ENCODE data around the gene FRMD4B. TPM values are rescaled to one million over a fixed set of nuclear protein-coding genes. Genes with fewer than 3 reads are reported as not detected.

FRMD4B gene
- total RNA-seq, 2 donors from 2014 or later = 57.5 to 86.1 TPM

- H3K27me3 ChIP-seq (replicated peaks; ENCODE audit: insufficient read depth) = no peaks in the 10 kb centered on the region
- no peak overlapping the region for H3K4me3 ChIP-seq
- peaks cover 19 to 25% of the 10 kb centered on the region in 2 donors for H3K4me1 ChIP-seq (ENCODE audit: control insufficient read depth in 1 of 2, low read depth in 2 of 2)
- peaks cover 11% of the 10 kb centered on the region for H3K36me3 ChIP-seq
- ATAC-seq (ENCODE audit: insufficient number of reproducible peaks, low FRiP score, low read depth) (no peak), DNase-seq (ENCODE audit: low spot score) (no peak)
- TF ChIP-seq CTCF (IDR thresholded peaks at IDR 0.05) = no peak
- no peaks in the 10 kb centered on the region for H3K9me3 ChIP-seq
- H3K27ac ChIP-seq = peak overlapping the region in 1 of 2 donors; percentile 27
Measured at GRCh38 chr3:69179740-69180372, 206.0 kb downstream of the FRMD4B start.

GRCh38 chr3:69178838-69179739 is 206.8 kb downstream of the FRMD4B start:
- no peaks in the 10 kb centered on the region for H3K9me3 ChIP-seq
- H3K36me3 ChIP-seq = peaks cover 11% of the 10 kb centered on the region
- no peak for TF ChIP-seq CTCF (IDR thresholded peaks at IDR 0.05)
- ATAC-seq (ENCODE audit: insufficient number of reproducible peaks, low FRiP score, low read depth) (no peak), DNase-seq (ENCODE audit: low spot score) (no peak)
- H3K27ac ChIP-seq = peak overlapping the region in 1 of 2 donors; percentile 27
- peaks cover 23 to 30% of the 10 kb centered on the region in 2 donors for H3K4me1 ChIP-seq (ENCODE audit: control insufficient read depth in 1 of 2, low read depth in 2 of 2)
- no peak overlapping the region for H3K4me3 ChIP-seq
- H3K27me3 ChIP-seq (replicated peaks; ENCODE audit: insufficient read depth) = no peaks in the 10 kb centered on the region

- Histone ChIP-seq H3K27ac (no peak overlapping the region), H3K36me3 (peaks cover 11% of the 10 kb centered on the region), H3K4me3 (no peak overlapping the region), H3K27me3 (replicated peaks; ENCODE audit: insufficient read depth) (no peaks in the 10 kb centered on the region), H3K9me3 (no peaks in the 10 kb centered on the region), H3K4me1 (ENCODE audit: control insufficient read depth in 1 of 2, low read depth in 2 of 2) (peaks cover 23 to 30% of the 10 kb centered on the region in 2 donors)
- ATAC-seq (ENCODE audit: insufficient number of reproducible peaks, low FRiP score, low read depth) (no peak), DNase-seq (ENCODE audit: low spot score) (no peak)
- TF ChIP-seq CTCF (IDR thresholded peaks at IDR 0.05) = no peak
Measured at GRCh38 chr3:69178082-69178481, 207.8 kb downstream of the FRMD4B start.

- Histone ChIP-seq H3K9me3 (no peaks in the 10 kb centered on the region), H3K36me3 (peaks cover 7% of the 10 kb centered on the region), H3K27ac (peak overlapping the region; percentile 2 to 51), H3K4me3 (no peak overlapping the region), H3K27me3 (replicated peaks; ENCODE audit: insufficient read depth) (no peaks in the 10 kb centered on the region), H3K4me1 (ENCODE audit: control insufficient read depth in 1 of 2, low read depth in 2 of 2) (peaks cover 23 to 30% of the 10 kb centered on the region in 2 donors)
- ATAC-seq (ENCODE audit: insufficient number of reproducible peaks, low FRiP score, low read depth) (no peak), DNase-seq (ENCODE audit: low spot score) (no peak)
- no peak for TF ChIP-seq CTCF (IDR thresholded peaks at IDR 0.05)
Measured at GRCh38 chr3:69174871-69175737, 210.8 kb downstream of the FRMD4B start.
